ENCODE measurements around the gene RASSF1. TPM values are rescaled to one million over a fixed set of nuclear protein-coding genes. Genes with fewer than 3 reads are reported as not detected.

RASSF1 gene
- total RNA-seq, 2 experiments from 2014 or later: 33.0 to 36.0 TPM

DNA sequence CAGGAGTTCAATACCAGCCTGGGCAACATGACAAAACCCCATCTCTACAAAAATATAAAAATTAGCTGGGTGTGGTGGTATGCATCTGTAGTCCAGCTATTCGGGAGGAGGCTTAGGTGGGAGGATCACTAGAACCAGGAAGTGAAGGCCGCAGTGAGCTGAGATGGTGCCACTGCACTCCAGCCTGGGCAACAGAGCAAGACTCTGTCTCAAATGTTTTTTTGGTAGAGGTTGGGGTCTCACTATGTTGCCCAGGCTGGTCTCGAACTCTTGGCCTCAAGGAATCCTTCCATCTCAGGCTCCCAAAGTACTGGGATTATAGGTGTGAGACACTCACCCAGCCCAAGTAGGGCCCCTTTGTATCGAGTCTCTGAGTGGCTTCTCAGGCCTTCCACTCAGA lies 46.5 kb downstream of the RASSF1 start:
- no peak overlapping the region for H2AFZ ChIP-seq (ENCODE audit: low read length)
- no TSS peak for BruUV-seq (replicated peaks)
- DNase-seq (ENCODE audit: low spot score): no peak
- intact Hi-C loops (cut with micrococcal nuclease; ENCODE audit: unreplicated experiment): no loop called here
- no peak overlapping the region for H3K27ac ChIP-seq (ENCODE audit: low read depth, low read length, poor library complexity, severe bottlenecking)
- no peaks in the 10 kb centered on the region for H3K9me3 ChIP-seq (ENCODE audit: low read length)
- no peaks in the 10 kb centered on the region for H3K9me2 ChIP-seq (ENCODE audit: insufficient read depth, low read length)
- peaks cover 15% of the 10 kb centered on the region for H3K4me1 ChIP-seq (ENCODE audit: insufficient read depth, low read length, poor library complexity, severe bottlenecking)
- POLR2A ChIA-PET: no interaction called here
- H3K4me2 ChIP-seq (ENCODE audit: low read length): no peak overlapping the region
- no peaks in the 10 kb centered on the region for H4K20me1 ChIP-seq (ENCODE audit: insufficient read depth, low read length)
- CTCF ChIA-PET (ENCODE audit: unreplicated experiment): no interaction called here
- peaks cover 20% of the 10 kb centered on the region for H3K79me2 ChIP-seq (ENCODE audit: insufficient read depth, low read depth, low read length)
- no peak for TF ChIP-seq EZH2phosphoT487 (IDR thresholded peaks at IDR 0.05; ENCODE audit: borderline replicate concordance, low read depth, low read length)
- TF ChIP-seq, protein P1, sequence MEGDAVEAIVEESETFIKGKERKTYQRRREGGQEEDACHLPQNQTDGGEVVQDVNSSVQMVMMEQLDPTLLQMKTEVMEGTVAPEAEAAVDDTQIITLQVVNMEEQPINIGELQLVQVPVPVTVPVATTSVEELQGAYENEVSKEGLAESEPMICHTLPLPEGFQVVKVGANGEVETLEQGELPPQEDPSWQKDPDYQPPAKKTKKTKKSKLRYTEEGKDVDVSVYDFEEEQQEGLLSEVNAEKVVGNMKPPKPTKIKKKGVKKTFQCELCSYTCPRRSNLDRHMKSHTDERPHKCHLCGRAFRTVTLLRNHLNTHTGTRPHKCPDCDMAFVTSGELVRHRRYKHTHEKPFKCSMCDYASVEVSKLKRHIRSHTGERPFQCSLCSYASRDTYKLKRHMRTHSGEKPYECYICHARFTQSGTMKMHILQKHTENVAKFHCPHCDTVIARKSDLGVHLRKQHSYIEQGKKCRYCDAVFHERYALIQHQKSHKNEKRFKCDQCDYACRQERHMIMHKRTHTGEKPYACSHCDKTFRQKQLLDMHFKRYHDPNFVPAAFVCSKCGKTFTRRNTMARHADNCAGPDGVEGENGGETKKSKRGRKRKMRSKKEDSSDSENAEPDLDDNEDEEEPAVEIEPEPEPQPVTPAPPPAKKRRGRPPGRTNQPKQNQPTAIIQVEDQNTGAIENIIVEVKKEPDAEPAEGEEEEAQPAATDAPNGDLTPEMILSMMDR (conservative IDR thresholded peaks at IDR 0.05; ENCODE audit: low read length): no peak
- peaks cover 16% of the 10 kb centered on the region for H3K36me3 ChIP-seq (ENCODE audit: insufficient read depth, low read length)
- H3K4me3 ChIP-seq (ENCODE audit: low read depth, low read length, poor library complexity, severe bottlenecking): no peak overlapping the region

DNA sequence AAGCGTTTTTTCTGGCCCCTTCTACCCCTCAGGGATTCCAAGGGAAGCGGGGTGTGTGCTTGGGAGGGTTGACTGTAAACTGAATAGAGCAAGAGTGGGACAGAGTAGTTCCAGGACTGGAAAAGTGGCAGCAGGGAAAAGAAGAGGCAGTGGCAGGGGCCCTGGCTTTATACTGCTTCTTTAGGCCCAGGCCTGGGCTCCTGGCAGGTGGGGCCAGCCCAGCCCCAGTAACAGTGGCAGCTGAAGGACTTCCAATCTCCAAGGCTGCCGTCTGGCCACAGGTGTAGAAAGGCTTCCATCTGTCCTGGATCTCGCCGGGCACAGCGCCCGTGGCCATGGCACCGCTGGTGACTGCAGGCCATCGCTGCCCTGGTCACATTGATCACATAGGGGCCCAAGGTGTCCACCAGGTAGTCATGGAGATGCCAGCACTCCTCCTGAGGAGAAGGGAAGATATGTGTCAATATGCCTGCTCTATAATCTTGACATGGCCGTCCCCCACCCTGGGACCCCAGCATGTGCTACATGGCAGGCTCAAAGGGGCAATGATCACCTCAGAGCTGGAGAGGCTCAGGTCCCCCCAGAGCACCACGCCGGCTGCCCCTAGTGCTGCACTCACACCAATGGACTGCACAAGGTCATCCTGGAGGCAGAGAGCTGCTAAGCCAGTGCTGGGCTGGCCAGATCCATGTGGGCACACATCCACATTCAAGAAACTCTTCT lies 47.4 kb downstream of the RASSF1 start:
- no peak for DNase-seq (ENCODE audit: low spot score)

More for the DNA sequence above, 47.4 kb downstream of the RASSF1 start:
- Histone ChIP-seq H3K36me3 (ENCODE audit: insufficient read depth, low read length) (peaks cover 25% of the 10 kb centered on the region), H4K20me1 (ENCODE audit: insufficient read depth, low read length) (no peaks in the 10 kb centered on the region), H3K79me2 (ENCODE audit: insufficient read depth, low read depth, low read length) (peaks cover 20% of the 10 kb centered on the region), H2AFZ (ENCODE audit: low read length) (peak overlapping the region; percentile 65), H3K9me3 (ENCODE audit: low read length) (no peaks in the 10 kb centered on the region), H3K4me2 (ENCODE audit: low read length) (peak overlapping the region; percentile 82), H3K4me3 (ENCODE audit: low read depth, low read length, poor library complexity, severe bottlenecking) (peak overlapping the region; percentile 89), H3K9me2 (ENCODE audit: insufficient read depth, low read length) (no peaks in the 10 kb centered on the region), H3K27ac (ENCODE audit: low read depth, low read length, poor library complexity, severe bottlenecking) (peak overlapping the region; percentile 32), H3K4me1 (ENCODE audit: insufficient read depth, low read length, poor library complexity, severe bottlenecking) (peaks cover 12% of the 10 kb centered on the region)
- ChIA-PET POLR2A (interaction anchor here (0.6 to 2.1 kb wide), 2 partner anchors 44 to 1096 kb away, joined by 3 to 10 read pairs; no protein-coding TSS in a partner anchor), CTCF (ENCODE audit: unreplicated experiment) (interaction anchor here (2.0 kb wide), 1 partner anchor 31 kb away, joined by 5 read pairs; no protein-coding TSS in a partner anchor)
- TF ChIP-seq, protein P1 (conservative IDR thresholded peaks at IDR 0.05; ENCODE audit: low read length): no peak
- no peak for TF ChIP-seq EZH2phosphoT487 (IDR thresholded peaks at IDR 0.05; ENCODE audit: borderline replicate concordance, low read depth, low read length)
- intact Hi-C loops (cut with micrococcal nuclease; ENCODE audit: unreplicated experiment): no loop called here
- BruUV-seq (replicated peaks): no TSS peak
